GM12891 (cell line): Measurements from ENCODE around the gene ZFYVE21.

Experiments used
- PAX5 ChIP-seq: IDR thresholded peaks from 2 replicates; pipeline ENCODE4 v1.6.1; 2011; ENCODE audit warnings: low read length, moderate library complexity, mild to moderate bottlenecking; ENCODE audit not compliant: insufficient read depth, severe bottlenecking
- POLR2A ChIP-seq: IDR thresholded peaks from 2 replicates; pipeline ENCODE4 v1.6.1; 2011; ENCODE audit warnings: low read depth, low read length, control low read depth
- POLR2AphosphoS5 ChIP-seq: IDR thresholded peaks from 2 replicates; pipeline ENCODE4 v1.6.1; 2011; ENCODE audit warnings: low read depth, low read length, control low read depth
- POU2F2 ChIP-seq: IDR thresholded peaks from 2 replicates; pipeline ENCODE4 v1.6.1; 2011; ENCODE audit warnings: low read depth, mild to moderate bottlenecking, control low read depth, low read length, moderate library complexity
- SPI1 ChIP-seq: IDR thresholded peaks from 2 replicates; pipeline ENCODE4 v1.6.1; 2011; ENCODE audit warnings: low read depth, low read length, control low read depth
- TAF1 ChIP-seq: IDR thresholded peaks from 2 replicates; pipeline ENCODE4 v1.6.1; 2011; ENCODE audit warnings: low read depth, low read length, control low read depth

DNA sequence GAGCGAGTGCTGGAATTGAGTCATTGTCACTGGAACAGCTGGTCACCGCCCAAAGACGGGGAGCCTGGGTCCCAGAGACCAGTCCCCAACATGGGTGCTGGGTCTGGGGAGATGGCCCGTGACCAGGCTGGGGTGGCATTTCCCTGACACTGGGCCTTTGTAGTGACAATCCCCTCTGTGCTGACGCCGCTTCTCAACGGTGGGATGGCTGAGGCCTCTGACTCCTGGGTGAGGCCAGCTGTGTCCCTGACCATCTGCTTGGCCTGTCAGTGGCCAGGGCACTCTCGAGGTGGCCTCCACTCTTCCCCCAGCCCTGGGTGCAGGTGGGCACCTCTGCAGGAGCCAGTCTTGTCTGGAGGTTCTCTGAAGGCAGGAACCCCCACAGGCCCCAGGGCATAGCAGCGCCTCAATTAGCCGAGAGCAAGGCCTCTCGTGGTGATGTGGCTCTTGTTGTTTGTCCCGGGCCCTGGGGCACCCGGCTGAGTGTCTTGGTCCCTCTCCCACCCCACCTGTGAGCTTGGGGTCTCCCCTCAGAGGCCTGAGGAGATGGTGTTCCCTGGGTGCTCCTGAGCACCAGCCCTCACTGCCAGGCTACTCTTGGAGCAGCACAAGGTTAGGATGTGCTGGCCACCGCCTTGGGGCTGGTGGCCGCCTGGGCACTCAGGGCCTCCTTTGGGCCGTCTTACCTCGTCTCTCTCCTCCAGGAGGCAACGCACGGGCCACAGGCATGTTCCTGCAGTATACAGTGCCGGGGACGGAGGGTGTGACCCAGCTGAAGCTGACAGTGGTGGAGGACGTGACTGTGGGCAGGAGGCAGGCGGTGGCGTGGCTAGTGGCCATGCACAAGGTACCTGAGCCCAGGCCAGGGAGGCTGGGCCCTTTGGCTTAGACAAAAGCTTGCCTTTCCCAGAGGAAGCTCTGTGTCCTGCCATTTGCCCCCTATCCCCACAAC, 16.6 kb downstream of the ZFYVE21 start:
- TF ChIP-seq POLR2AphosphoS5 (no peak), PAX5 (no peak), POLR2A (no peak), POU2F2 (no peak), TAF1 (no peak), SPI1 (no peak)
